HT-29 (cell line): ENCODE results near the gene SPPL2B. TPM values are rescaled to one million over a fixed set of nuclear protein-coding genes. Genes with fewer than 3 reads are reported as not detected.

Source experiments
- DNase-seq: peaks from one replicate; pipeline ENCODE4 v3.0.0-alpha.2; 2015; ENCODE audit warnings: low spot score
- total RNA-seq: library from RNA; depleted of rRNA; stranded (reverse); fragments of >200 nt; shearing (Covaris generic); gene quantifications from 2 replicates; pipeline ENCODE4 v1.2.3, GENCODE V29; 2014

The SPPL2B gene
- total RNA-seq, 1 experiment from 2014 or later: 121 TPM

DNA sequence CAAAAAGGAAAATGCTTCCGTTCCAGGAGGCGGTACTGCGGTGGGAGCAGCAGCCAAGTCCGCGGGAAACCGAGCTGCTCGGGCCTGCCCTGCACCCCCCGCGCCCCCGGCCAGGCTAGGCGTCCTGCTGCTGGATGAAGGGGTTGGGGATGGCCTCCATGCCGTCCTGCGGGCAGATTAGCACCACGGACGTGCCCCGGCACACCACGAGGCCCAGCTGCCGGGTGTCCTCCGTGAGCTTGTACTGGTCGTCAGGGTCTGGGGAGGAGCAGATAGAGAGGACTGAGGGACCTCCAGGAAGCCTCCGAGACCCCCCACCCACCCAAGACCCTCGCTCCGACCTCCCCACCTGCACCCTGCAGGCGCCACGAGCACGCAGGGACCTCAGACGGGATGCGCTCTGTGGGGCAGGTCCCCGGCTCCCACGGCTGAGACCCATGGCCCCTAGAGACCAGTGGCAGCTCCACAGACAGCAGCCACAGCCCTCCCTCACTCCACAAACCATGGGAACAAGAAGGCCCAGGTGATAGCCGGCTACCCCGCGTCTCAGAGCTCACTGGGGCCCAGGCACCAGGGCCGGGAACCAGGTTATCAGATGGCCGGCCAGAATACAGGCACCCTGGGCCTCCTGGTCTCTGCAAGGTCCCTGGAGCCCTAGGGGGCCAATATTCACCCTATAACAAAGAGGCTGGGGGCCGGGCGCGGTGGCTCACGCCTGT, 6.8 kb upstream of the SPPL2B start:
- DNase-seq: no peak

DNA sequence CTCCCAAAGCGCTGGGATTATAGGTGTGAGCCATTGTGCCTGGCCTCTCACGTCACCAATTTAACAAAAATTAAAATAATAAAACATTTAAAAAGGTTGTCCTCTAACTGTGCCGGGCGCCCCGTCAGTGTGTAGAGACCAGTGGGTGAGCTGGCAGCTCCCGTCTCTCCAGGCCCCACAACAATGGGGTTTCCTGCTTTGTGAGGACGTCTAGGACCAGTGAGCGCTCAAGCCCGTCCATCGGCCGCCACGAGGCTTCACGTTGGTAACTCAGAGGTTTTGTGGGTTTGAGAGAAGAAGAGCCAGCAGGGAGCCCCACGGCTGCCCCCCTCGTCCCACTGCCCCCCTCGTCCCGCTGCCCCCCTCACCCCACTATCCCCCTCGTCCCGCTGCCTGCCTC, 4.8 kb upstream of the SPPL2B start:
- DNase-seq: no peak

DNA sequence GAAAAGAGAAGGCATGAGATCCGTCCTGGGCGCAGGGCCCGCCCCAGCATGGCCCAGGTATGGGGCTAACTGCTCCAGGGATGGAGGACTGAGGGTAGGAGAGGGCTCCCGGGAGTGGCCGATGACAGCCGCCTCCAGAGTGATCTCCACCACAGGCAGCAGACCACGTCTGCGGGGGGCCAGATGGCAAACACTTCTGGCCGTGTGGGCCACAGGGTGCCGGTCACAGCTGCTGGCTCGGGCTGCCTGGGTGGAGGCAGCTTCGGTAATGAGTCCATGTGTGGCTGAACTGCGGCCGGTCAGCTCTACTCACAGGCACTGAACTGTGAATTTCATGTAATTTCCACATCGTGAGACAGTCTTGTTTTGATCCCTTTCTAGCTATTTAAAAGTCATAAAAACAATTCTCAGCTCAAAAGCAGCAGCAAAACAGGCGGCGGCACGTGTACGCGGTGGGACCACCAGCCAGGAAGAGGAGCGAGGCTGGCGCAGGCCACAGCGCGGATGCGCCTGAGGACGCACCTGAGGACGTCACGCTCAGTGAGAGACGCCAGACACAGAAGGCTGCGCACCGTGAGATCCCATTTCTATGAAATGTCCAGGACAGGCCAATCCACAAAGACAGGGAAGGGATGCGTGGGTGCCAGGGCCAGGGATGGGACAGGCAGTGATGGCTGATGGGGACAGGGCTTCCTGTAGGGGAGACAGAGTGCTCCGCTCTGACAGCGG, 4.1 kb upstream of the SPPL2B start:
- DNase-seq: no peak

DNA sequence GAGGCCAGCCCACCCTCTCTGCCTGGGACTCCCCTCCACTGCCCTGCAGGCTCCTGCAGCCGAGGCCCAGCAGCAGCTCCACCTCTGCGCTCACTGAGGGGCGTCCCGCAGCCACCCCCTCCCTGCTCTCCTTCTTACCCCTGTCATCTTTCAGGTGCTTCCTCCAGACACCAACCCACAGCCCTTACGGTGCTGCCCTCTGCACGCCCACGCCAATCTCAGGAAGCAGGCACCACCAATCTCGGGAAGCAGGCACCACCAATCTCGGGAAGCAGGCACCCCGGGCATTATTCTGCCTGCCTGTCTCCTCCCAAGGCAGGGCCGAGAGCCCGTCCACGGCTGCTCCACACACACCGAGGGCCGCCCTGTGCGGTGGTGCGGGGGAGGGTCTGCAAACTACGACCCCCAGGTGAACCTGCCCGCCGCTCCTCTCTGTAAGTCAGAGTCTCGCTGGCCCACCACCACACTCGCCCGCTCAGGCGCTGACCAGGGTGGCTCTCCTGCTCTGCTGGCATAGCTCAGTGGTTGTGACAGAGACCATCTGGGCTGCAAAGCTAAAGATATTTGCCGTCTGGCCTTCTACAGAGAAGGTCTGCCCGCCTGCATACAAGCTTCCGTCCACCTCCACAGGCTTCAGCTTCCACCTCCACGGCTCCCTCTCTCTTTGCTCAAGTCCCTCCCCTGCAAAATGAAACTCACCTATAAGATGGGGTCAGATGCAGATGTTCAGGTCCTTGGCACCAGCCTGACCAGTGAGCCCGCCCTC, 3.0 kb upstream of the SPPL2B start:
- DNase-seq: no peak

DNA sequence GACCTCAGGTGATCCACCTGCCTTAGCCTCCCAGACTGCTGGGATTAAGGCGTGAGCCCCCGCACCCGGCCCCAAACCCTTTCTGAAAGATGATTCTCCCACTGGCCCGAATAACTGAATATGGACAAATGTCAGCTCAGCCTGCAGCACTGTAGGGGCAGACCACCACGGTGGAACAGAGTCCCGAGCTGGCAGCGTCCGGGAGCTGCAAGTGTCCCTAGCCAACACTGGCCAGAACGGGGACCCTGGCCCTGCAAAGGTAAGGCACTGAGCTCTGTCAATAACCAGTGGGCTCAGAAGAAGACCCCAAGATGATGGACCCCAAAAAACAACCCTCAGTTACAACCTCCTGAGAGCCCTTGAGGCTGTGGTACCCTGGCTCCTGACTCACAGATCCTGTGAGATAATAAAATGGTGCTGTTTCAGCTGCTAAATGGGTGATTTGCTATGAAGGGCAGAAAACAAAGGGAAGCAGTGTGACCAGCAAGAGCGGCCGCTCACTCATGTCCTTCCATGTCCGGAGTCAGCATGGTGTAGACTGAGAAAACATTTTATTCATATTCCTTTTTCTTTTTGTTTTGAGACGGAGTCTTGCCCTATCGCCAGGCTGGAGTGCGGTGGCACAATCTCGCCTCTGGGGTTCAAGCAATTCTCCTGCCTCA, 1.7 kb upstream of the SPPL2B start:
- DNase-seq: no peak

DNA sequence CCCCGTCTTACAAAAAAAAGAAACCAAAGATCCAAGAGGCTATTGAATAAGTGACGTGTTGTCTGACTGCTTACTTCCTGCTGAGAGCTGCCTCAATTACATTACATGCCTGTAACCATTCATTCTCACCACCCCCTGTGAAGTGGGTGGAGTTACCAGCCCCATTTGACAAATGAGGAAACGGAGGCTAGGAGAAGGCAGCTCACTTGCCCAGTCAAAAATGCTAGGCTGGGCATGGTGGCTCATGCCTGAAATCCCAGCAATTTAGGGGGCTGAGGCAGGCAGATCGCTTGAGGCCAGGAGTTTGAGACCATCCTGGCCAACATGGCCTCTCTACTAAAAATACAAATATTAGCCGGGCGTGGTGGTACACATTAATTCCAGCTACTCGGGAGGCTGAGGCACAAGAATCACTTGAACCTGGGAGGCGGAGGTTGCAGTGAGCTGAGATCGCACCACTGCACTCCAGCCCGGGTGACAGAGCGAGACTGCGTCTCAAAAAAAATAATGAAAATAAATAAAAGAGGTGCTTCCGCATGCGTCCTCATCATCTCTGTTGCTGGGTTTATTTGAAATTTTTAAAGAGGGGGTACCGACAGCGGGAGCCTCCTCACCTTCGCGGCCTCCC, 597 bp upstream of the SPPL2B start:
- no peak for DNase-seq

DNA sequence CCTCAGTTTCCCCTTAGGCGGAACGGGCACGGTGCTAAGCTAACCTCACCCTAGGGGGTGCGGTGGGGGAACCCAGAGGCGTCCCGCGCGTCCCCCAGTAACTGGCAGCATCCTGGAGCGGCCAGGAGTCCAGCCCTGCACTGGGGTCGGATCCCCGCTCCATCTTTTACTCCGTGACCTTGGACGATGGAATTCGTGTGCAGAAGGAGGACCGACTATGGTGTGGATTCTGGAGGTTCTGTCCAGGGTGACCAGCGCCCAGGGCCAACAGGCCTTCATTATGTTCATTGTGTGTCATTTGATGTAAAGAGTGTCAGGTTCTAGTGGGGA, 630 bp downstream of the SPPL2B start:
- peak; percentile 17 for DNase-seq

DNA sequence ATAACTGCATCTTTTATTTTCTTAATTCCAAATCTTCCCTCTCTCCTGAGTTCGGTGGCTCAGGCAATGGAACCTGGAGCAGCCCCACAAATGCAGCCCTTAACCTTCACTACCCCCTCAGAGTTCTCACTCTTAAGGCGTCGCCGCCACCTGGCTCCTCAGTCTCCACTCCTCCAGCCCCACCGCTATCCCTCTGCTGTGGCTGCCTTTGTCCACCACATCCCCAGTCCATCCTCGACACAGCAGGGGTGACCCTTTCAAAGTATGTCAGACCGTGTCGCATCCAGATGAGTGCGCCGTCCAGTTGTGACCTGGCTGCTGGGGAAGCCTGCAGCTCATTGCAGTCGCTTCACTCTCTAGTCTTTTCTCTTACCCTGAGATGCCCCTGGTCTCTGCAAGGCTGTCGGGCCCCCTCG, 1.0 kb downstream of the SPPL2B start:
- DNase-seq: no peak

DNA sequence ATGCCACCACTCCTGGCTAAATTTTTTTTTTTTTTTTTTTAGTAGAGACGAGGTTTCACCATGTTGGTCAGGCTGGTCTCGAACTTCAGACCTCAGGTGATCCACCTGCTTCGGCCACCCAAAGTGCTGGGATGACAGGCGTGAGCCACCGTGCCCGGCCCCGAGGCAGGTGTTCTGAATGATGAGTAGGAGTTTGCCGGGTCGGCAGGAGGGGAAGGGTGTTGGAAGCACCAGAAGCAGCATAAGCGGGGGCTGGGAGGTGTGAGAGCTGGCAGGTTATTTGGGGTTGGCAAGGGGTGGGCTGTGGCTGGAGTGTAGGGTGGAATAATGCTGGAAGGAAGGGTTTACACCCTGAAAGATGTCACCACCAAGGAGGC, 1.8 kb downstream of the SPPL2B start:
- DNase-seq: no peak

DNA sequence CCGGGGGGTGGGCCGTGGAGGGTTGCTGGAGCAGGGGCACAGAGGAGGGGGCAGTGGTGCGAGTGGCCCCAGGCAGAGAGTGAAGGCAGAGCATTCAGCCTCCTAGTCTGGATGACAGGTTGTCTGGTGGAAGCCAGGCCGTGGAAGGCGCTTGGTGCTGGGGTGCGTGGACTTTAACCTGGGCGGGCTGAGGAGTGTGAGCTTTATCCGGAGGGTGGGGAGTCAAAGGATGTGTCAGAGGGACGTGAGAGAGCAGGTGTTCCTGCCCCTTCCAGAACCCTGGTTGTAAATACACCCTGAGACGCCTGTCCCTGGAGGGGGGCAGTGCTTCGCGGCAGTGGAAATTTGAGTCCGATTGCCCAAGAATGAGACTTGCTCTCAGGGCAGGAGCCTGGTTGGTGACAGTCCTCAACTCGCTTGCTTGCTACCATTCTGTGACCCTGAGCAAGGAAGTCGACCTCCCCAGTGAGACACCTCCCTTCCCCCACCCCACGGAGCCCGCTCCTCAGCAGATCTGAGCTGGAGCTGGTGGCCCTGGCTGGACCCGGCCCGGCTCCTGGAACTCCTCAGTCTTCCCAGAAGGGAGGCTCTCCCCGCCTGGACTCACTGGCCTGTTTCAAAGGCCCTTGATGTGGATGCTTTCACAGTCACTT, 2.3 kb downstream of the SPPL2B start:
- DNase-seq: peak; percentile 89

DNA sequence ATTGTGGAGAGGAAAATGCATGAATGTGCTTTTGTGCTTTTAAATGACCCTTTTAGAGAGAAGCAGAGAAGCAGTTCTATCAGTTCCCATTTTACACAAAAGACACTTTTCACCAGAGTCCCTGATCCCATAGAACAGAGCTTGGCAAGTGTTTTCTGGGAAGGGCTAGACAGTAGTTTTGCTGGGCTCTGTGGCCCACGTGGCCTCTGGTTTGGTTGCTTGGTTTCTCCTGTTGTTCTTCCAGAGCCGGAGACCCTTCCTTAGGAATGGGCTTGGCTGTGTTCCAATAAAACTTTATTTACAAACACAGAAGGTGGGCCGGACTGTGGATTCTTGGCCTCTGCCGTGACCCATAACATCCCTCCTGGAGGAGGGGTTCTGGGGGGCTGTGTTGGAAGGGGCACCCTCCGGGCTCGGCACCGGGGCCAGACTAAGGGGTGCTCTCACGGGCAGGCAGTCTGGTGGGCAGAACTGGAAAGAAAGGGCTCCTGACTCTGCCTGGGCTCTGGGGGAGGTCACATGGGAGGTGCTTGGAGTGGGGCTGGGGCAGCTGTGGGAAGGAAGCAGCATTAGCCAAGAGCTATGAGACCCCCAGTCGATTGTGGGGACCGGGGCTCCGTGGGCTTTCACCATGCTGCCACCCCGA, 3.2 kb downstream of the SPPL2B start:
- DNase-seq: no peak

DNA sequence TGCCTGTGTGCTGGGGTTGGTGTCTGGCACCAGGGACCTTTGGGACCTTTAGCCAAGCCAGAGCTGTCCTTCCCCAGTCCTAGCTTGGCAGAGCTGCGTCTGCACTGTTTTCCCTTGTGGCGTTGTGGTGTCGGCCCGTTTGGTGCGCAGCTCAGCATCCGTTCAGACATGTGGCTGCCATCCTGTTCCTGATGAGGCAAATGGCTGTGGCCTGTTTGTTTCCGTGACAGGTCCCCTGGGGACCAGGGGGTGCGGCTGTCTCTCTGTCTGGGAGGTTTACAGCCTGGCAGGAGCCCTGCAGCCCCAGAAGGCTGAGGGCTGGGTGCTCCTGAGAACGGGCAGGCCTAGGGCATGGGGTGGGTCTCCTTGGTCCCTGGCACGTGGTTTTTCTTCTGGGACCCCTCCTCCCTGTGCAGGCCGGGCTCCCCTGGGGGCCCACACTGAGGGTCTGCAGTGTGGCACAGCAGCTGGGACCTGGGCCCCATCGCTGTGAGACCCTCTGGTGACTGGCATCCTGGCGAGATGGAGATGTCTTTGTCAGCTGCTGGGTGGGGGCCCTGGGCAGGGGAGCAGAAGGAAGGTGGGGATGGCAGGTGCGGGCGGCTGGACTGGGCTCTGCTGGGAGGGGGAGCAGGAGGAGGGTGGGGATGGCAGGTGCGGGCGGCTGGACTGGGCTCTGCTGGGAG, 4.0 kb downstream of the SPPL2B start:
- peak; percentile 34 for DNase-seq

DNA sequence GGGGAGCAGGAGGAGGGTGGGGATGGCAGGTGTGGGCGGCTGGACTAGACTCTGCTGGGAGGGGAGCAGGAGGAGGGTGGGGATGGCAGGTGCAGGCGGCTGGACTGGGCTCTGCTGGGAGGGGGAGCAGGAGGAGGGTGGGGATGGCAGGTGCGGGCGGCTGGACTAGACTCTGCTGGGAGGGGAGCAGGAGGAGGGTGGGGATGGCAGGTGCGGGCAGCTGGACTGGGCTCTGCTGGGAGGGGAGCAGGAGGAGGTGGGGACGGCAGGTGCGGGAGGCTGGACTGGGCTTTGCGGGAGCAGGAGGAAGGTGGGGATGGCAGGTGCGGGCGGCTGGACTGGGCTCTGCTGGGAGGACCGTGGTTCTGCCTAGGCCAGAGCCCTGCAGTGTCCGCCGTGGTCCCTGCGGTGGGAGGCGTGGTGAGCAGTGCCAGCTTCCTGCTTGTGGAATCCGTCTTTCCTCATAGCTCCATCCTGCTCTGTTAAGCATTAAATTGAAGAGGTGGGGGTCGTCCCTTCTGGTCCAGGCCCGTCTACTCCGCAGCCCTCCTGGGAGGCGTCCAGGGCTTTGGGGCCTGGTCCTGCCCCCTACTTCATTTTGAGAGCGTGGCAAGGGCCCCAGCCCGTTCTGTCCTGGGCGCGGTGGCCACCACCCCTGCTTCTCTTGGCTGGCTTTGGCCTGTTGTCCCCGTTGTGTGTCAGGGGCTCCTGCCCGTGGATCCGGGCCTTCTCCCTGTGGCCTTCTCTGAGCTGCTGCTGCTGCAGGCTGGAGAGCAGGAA, 4.7 kb downstream of the SPPL2B start:
- peak; percentile 51 for DNase-seq

DNA sequence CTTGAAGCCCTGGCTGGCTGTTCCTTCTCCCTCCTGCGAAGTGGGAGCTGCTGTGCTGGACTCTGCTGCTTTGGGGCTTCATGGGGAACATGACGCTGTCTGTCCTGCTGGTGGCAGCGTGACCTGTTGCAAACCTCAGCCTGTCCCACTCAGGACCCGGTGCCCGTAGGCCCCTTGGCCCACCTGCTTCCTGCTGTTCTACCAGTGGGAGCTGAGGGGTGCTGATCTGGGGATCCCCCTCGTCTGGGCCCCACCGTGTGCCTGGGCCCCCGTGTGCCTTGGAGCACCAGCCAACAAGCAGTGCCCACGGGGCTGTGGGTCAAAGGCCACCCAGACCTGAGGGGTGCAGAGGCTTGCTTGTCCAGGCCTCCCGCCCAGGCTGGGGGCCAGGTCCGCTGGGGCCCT, 5.3 kb downstream of the SPPL2B start:
- peak; percentile 38 for DNase-seq

DNA sequence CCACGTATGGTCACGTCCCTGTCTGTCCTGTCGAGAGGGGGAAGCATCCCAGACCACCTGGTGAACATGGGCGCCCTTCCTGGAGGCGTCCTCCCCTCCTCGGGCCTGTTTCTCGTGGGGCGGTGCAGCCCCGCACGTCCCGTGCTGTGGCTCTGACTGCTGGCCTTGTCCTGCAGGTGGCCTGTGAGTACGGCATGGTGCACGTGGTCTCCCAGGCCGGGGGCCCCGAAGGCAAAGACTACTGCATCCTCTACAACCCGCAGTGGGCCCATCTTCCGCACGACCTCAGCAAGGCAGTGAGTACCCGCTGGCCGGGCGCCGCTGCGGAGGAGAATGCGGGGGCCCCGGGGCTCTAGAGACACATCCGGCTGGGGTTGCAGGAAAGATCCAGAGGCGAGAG, 5.9 kb downstream of the SPPL2B start:
- DNase-seq: no peak

DNA sequence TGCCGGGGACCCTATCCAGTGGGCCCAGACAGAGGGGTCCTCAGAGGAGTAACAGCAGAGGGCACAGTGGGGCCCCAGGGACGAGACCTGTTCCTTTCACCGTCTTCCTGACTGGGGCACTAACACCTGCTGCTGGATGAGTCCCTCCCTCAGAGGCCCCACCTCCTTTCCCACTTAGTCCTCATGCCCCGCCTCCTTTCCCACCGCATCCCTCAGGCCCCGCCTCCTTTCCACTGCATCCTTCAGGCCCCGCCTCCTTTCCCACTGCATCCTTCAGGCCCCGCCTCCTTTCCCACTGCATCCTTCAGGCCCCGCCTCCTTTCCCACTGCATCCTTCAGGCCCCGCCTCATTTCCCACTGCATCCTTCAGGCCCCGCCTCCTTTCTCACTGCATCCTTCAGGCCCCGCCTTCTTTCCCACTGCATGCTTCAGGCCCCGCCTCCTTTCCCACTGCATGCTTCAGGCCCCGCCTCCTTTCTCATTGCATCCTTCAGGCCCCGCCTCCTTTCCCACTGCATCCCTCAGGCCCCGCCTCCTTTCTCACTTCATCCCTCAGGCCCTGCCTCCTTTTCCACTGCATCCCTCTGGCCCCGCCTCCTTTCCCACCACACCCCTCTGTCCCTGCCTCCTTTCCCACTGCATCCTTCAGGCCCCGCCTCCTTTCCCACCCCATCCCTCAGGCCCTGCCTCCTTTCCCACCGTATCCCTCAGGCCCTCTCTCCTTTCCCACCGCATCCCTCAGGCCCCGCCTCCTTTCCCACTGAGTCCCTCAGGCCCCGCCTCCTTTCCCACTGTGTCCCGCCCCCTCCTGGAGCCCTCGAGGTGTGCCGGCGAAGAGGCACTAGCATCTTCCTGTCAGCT, 6.7 kb downstream of the SPPL2B start:
- DNase-seq: no peak

DNA sequence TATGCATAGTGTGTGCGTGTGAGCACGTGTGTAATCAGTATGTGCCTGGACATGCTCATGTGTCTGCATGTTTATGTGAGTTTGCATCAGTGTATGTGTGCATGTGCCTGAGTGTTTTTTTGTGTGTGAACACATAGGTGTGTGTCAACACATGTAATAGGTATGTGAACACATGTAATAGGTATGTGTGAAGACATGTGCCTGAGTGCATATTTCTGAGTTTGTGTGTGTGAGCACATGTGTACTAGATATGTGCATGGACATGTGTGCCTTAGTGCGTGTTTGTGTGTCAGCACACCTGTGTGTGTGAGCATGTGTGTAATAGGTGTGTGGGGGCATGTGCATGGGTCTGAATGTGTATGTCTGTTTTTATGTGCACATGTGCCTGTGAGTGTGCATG, 7.4 kb downstream of the SPPL2B start:
- no peak for DNase-seq
